Measurements from ENCODE around the gene ZNF423.

DNA sequence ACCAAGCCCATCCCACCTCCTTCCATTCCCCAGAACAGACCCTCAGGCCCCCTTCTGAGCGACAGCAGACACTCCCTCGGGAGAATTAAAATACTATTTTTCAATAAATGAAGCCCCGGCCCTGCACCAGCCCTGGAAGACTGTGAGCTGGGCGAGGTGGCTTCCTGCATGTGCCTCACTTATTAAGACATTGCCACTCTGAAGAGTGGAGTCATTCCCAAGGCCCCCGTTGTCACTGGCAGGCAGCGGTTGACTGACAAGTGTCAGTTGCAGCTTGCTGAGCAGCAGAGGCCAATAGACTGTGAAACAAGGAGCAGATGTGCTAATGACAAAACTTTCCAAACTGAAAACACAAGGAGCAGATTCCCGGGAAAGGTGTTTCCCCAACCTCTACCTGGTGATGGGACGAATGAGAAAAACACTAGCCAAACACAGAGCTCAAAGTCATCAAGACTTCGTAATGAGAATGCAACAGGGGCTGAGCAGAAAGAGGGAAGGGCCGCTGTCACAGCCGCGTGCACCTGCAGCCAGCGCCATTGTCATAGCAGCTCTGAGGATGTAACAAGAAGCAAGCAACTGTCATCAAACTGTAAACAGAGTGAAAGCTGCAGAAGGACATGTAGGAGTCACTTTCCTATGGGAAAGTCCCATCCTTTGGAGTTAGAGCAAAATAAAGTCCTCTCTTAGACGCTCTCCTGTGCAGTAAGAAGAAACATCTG lies 250.2 kb downstream of the ZNF423 start:
- TF ChIP-seq EZH2phosphoT487 (IDR thresholded peaks at IDR 0.05; ENCODE audit: insufficient read depth, low read depth) (no peak), EZH2 (IDR thresholded peaks at IDR 0.05; ENCODE audit: insufficient read depth, poor library complexity, severe bottlenecking) (no peak)

All from GM23248 (cell line).